Activated CD4-positive, alpha-beta memory T cell treated with anti-CD3 and anti-CD28 coated beads for 36 hours (primary cell): Measurements from ENCODE around the gene CPNE2. TPM values are rescaled to one million over a fixed set of nuclear protein-coding genes. Genes with fewer than 3 reads are reported as not detected.
"Not testable (repeated sequence)": the region's sequence is repeated elsewhere in the genome, so short reads cannot be mapped to it uniquely, and the experiment has no call there.

Experiments used
- CTCF ChIA-PET: fragments of 350-600 bp; sonication (Branson Sonifier 250); formaldehyde crosslinking; loops from one replicate; lab custom pipeline; 2021; ENCODE audit warnings: antibody characterized with exemption, inconsistent platforms; lab: Charles Lee
- POLR2A ChIA-PET: fragments of 350-600 bp; sonication (Branson Sonifier 250); formaldehyde crosslinking; loops from one replicate; lab custom pipeline; 2021; ENCODE audit warnings: antibody characterized with exemption; lab: Charles Lee
- DNase-seq: peaks from one replicate; pipeline ENCODE4 v3.0.0-alpha.2; 2020
- H3K27ac Mint-ChIP-seq: one replicate; pipeline ENCODE4 v1.8.0; 2021; ENCODE audit warnings: mixed read lengths
- H3K27me3 Mint-ChIP-seq: one replicate; pipeline ENCODE4 v1.8.0; 2021; ENCODE audit warnings: mixed read lengths
- H3K36me3 Mint-ChIP-seq: one replicate; pipeline ENCODE4 v1.8.0; 2021; ENCODE audit warnings: mixed read lengths
- H3K4me1 Mint-ChIP-seq: one replicate; pipeline ENCODE4 v1.8.0; 2021; ENCODE audit warnings: low read depth, mixed read lengths
- H3K4me3 Mint-ChIP-seq: one replicate; pipeline ENCODE4 v1.8.0; 2021; ENCODE audit warnings: mild to moderate bottlenecking, mixed read lengths
- H3K9me3 Mint-ChIP-seq: one replicate; pipeline ENCODE4 v1.8.0; 2021; ENCODE audit warnings: mixed read lengths
- intact Hi-C: fragments of 100-400 bp; cut with micrococcal nuclease; formaldehyde crosslinking; loops from one replicate; pipeline ENCODE4 v1.15.1; 2023
- total RNA-seq, 2 experiments: library from RNA; stranded (reverse); gene quantifications; one replicate each; pipeline ENCODE4 v1.2.3, GENCODE V29; 2021

The CPNE2 gene
- total RNA-seq, 2 experiments from 2014 or later: 7.3 to 8.1 TPM

DNA sequence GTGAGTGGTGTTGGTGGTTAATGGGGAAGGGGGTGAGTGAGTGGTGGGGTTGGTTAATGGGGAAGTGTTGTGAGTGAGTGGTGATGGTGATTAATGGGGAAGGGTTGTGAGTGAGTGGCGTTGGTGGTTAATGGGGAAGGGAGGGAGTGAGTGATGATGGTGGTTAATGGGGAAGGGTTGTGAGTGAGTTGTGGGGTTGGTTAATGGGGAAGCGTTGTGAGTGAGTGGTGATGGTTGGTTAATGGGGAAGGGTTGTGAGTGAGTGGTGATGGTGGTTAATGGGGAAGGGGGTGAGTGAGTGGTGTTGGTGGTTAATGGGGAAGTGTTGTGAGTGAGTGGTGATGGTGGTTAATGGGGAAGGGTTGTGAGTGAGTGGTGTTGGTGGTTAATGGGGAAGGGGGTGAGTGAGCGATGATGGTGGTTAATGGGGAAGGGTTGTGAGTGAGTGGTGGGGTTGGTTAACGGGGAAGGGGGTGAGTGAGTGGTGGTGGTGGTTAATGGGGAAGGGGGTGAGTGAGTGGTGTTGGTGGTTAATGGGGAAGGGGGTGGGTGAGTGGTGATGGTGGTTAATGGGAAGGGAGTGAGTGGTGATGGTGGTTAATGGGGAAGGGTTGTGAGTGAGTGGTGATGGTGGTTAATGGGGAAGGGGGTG, 21.2 kb upstream of the CPNE2 start:
- H3K27ac Mint-ChIP-seq, intact Hi-C loops, CTCF ChIA-PET, H3K4me3 Mint-ChIP-seq, H3K9me3 Mint-ChIP-seq, DNase-seq, H3K27me3 Mint-ChIP-seq, POLR2A ChIA-PET: not testable (repeated sequence)
- Mint-ChIP-seq H3K36me3 (peaks cover 33% of the 10 kb centered on the region), H3K4me1 (peaks cover 11% of the 10 kb centered on the region)

DNA sequence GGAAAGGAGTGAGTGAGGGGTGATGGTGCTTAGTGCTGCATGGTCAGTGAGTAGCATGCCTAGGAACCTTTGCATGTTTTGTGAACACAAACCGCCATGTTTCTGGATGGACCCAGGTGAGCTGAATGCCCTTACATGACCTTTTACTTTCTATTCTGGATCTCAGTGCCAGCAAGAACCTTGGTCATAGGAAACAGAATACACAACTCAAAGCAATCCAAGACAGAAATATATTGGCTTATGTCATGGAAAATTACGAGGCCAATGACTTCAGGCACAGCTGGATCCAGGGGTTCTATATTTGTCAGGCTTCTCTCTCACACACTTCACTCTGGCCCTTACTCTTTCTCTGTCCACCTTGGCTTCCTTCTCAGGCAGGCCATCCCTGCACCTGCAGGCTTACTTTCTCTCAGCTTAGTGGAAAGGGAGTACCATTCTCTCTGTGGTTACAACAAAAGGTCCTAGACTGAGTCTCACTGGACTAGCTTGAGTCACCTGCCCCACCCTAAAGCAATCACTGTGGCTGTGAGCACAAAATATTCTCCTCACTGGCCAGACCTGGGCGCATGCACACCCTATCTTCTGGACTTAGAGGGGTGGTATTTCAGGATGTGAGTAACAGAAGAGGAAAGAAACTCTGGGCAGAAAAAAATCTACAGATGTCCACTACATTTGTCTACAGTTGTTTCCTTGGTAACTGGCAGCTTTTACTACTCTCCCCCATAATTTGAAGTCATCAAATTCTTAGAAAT, 20.4 kb upstream of the CPNE2 start:
- intact Hi-C loops: no loop called here
- POLR2A ChIA-PET: no interaction called here
- H3K9me3 Mint-ChIP-seq: no peaks in the 10 kb centered on the region
- no peaks in the 10 kb centered on the region for H3K27me3 Mint-ChIP-seq
- H3K4me3 Mint-ChIP-seq: no peak overlapping the region
- CTCF ChIA-PET: interaction anchor here (0.6 to 1.3 kb wide), 3 partner anchors 12 to 108 kb away, joined by 3 to 4 read pairs (median 3); no protein-coding TSS in a partner anchor
- peaks cover 34% of the 10 kb centered on the region for H3K36me3 Mint-ChIP-seq
- H3K27ac Mint-ChIP-seq: peak overlapping the region; percentile 75
- DNase-seq: no peak
- peaks cover 11% of the 10 kb centered on the region for H3K4me1 Mint-ChIP-seq

DNA sequence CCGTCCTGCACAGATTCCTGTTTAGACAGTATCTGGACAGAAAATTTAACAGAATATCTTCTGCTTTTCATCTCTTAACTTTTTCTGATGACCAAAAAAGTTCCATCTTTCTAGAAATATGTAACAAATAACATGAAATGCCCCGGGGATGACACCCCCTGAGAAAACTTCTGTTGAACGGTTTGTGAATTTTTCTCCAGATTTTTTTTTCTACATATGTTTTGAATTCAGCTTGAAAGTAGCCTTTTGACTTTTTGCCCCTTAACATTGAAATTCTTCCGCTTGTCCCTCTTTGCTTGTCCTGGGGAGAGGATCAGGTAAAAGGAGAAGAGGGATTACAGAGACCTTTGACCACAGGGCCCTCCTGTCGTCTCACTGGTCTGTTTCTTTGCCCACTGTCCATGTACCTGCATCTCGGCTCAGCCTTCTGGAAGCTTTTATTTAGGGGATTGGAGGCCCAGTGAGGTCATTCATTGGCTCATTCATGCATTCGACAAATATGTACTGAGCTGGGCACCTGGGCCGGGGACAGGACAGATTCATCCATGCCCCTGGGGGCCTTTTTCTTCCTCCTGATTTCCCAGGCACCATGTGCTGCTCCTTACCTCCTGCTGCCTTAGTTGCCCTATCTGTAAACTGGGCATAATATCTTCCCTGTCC, 19.6 kb upstream of the CPNE2 start:
- H3K4me3 Mint-ChIP-seq: no peak overlapping the region
- no peaks in the 10 kb centered on the region for H3K27me3 Mint-ChIP-seq
- peaks cover 32% of the 10 kb centered on the region for H3K36me3 Mint-ChIP-seq
- ChIA-PET POLR2A (no interaction called here), CTCF (interaction anchor here (1.1 to 1.3 kb wide), 2 partner anchors 11 to 109 kb away, joined by 3 to 4 read pairs; no protein-coding TSS in a partner anchor)
- no peak for DNase-seq
- H3K27ac Mint-ChIP-seq: peak overlapping the region; percentile 49
- H3K4me1 Mint-ChIP-seq: peaks cover 11% of the 10 kb centered on the region
- H3K9me3 Mint-ChIP-seq: no peaks in the 10 kb centered on the region
- intact Hi-C loops: no loop called here

DNA sequence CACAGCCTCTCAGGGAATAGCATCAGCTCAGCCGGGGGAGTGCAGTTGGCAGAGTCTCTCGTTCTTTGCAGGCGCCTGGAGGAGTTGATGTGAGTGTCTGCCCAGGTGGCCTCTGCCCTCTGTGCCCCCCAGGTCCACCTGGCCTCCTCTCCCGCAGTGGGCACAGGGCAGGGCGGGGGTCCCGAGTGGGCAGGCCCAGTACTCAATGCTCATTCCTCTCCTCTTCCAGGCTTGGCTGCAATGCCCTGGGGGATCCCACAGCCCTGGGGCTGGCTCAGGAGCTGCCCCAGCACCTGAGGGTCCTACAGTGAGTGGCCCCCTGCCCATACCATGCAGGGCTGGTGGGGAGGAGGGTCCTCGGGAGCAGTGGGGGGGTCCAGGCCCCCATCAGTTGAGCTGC, 14.7 kb upstream of the CPNE2 start:
- Mint-ChIP-seq H3K4me1 (no peaks in the 10 kb centered on the region), H3K36me3 (peaks cover 24% of the 10 kb centered on the region), H3K27me3 (no peaks in the 10 kb centered on the region), H3K27ac (no peak overlapping the region), H3K4me3 (no peak overlapping the region), H3K9me3 (no peaks in the 10 kb centered on the region)
- ChIA-PET CTCF (no interaction called here), POLR2A (interaction anchor here (0.9 kb wide), 1 partner anchor 89 kb away, joined by 3 read pairs; the partner anchor contains the start of gene NLRC5)
- DNase-seq: no peak
- intact Hi-C loops: no loop called here

DNA sequence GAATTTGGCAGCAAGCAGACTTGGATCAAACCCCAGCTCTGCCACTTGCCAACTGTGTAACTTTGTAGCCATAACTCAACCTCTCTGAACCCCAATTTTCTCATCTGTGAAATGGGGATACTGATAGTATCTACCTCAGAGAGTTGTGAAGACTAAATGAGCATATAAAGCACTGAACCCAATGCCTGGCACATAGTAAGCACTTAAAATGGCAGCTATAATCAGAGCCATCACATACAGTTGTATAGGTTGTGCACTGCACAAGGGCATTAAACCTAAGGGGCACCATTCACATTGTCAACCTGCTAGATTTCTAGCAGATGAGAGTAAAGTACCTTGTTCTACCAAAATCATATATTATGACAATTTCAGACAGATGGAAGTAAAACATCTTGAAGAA, 10.6 kb upstream of the CPNE2 start:
- H3K4me1 Mint-ChIP-seq: peaks cover 6% of the 10 kb centered on the region
- peak overlapping the region; percentile 49 for H3K27ac Mint-ChIP-seq
- POLR2A ChIA-PET: no interaction called here
- peaks cover 14% of the 10 kb centered on the region for H3K36me3 Mint-ChIP-seq
- H3K27me3 Mint-ChIP-seq: no peaks in the 10 kb centered on the region
- CTCF ChIA-PET: interaction anchor here (1.2 to 4.6 kb wide), 3 partner anchors 12 to 116 kb away, joined by 3 to 43 read pairs (median 34); partner anchors contain the start of gene CPNE2
- no peak overlapping the region for H3K4me3 Mint-ChIP-seq
- intact Hi-C loops: loop anchor here (5.0 kb wide), 2 partner anchors 216 to 336 kb away; no protein-coding TSS in a partner anchor
- no peaks in the 10 kb centered on the region for H3K9me3 Mint-ChIP-seq
- no peak for DNase-seq

DNA sequence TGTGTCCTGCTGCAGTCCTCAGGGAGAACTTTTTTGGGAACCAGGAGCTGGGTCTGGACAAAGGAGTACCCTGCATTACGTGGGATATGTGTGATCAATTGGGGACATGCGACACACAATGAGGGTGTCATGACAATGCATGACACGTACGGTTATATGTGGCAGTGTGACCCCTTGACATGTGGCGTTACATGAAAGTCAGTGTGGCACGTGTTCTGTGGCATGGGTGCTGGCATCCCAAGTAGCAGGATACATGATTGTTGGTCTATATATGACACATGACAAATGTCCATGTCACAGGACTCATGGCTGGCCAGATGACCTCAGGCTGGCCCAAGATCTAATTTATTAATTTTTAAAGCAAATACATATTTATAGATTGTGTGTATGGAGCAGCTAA, 9.7 kb upstream of the CPNE2 start:
- ChIA-PET CTCF (interaction anchor here (1.2 to 4.6 kb wide), 5 partner anchors 11 to 117 kb away, joined by 3 to 43 read pairs (median 17); partner anchors contain the start of gene CPNE2), POLR2A (no interaction called here)
- H3K27ac Mint-ChIP-seq: no peak overlapping the region
- H3K9me3 Mint-ChIP-seq: no peaks in the 10 kb centered on the region
- H3K4me1 Mint-ChIP-seq: peaks cover 6% of the 10 kb centered on the region
- DNase-seq: no peak
- H3K27me3 Mint-ChIP-seq: no peaks in the 10 kb centered on the region
- H3K4me3 Mint-ChIP-seq: no peak overlapping the region
- intact Hi-C loops: loop anchor here (5.0 kb wide), 2 partner anchors 215 to 335 kb away; no protein-coding TSS in a partner anchor
- H3K36me3 Mint-ChIP-seq: peaks cover 13% of the 10 kb centered on the region

DNA sequence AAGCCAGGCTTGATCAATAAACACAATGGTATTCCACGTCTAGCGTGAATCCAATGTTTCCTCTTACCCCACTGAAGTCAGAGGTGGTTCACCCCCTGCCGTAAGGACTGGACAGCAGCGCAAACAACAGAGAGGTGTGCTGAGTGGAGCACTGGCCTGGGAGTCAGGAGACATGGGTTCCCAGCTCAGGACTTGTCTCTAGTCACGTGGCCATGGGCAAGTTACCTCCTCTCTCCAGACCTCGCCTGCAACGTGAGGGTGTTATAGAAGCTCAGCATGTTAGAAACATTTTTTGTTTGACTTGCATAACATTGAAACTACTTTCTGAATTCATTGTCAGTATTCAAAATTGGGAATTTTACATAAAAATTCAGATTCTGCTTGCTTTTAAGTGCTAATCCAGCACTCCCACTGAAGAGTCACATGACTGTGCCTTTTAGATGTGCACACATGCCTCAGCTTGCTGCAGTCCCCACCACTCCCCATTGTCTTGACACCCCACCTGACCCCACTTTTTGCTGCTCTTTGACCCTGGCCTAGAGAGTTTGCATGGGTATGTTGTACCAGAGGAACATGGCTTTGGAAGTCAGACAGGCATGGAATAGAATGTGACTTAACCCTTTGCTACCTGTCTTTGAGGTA, 8.8 kb upstream of the CPNE2 start:
- Mint-ChIP-seq H3K9me3 (no peaks in the 10 kb centered on the region), H3K4me3 (no peak overlapping the region), H3K36me3 (peaks cover 13% of the 10 kb centered on the region), H3K27me3 (no peaks in the 10 kb centered on the region), H3K4me1 (peaks cover 6% of the 10 kb centered on the region), H3K27ac (no peak overlapping the region)
- DNase-seq: no peak
- POLR2A ChIA-PET: interaction anchor here (1.1 kb wide), 1 partner anchor 91 kb away, joined by 3 read pairs; no protein-coding TSS in a partner anchor
- intact Hi-C loops: loop anchor here (1.0 to 5.0 kb wide), 6 partner anchors 85 to 334 kb away; partner anchors contain the start of genes ARL2BP, PSME3IP1 and RSPRY1
- CTCF ChIA-PET: interaction anchor here (0.7 to 4.6 kb wide), 29 partner anchors 10 to 367 kb away, joined by 3 to 43 read pairs (median 5); partner anchors contain the start of genes CPNE2 and NLRC5

DNA sequence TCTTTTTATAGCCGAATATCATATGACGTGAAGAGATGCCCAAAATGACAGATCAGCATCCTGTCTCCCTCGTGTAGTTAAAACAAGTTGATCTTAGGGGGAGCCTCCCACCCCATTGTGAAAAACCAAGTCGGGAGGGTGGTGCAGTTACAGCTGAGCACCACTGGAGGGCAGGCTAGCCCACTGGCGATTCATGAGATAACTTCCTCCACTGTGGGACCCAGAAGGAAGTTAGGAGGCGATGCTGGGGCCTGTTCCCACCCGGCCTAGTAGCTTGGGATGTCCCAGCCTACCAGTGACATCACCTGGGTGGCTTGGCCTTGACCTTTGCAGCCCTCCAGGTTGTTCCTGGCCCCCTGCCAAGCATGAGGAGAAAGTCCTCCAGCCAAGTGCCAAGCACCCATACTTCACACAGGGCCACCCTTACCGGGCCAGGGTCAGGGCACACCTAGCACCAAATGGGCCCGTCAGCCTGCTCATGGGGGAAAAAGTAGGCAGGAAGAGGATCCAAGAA, 8.1 kb upstream of the CPNE2 start:
- Mint-ChIP-seq H3K9me3 (no peaks in the 10 kb centered on the region), H3K4me3 (no peak overlapping the region), H3K36me3 (peaks cover 12% of the 10 kb centered on the region), H3K27ac (no peak overlapping the region), H3K4me1 (peaks cover 6% of the 10 kb centered on the region), H3K27me3 (no peaks in the 10 kb centered on the region)
- DNase-seq: peak; percentile 85
- ChIA-PET POLR2A (interaction anchor here (1.1 kb wide), 1 partner anchor 90 kb away, joined by 3 read pairs; no protein-coding TSS in a partner anchor), CTCF (interaction anchor here (0.7 to 4.6 kb wide), 33 partner anchors 9 to 366 kb away, joined by 3 to 43 read pairs (median 5); partner anchors contain the start of genes CPNE2 and NLRC5)
- intact Hi-C loops: loop anchor here (1.0 to 5.0 kb wide), 6 partner anchors 84 to 333 kb away; partner anchors contain the start of genes ARL2BP, PSME3IP1 and RSPRY1

DNA sequence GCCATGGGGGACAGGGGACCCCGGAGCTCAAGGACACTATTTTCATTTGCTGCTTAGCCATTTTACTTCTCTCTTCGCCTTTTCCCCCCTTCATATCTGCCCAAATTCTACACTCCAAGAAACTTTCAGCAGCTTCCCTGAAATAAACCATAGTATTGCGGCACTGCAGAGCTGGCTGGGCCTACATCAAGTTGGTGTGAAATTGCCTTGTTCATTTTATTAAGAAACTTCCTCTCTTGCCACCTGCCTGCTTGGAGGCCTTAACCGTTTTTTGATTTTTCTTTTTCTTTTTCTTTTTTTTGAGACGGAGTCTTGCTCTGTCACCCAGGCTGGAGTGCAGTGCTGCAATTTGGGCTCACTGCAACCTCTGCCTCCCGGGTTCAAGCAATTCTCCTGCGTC, 7.4 kb upstream of the CPNE2 start:
- ChIA-PET CTCF (interaction anchor here (0.8 to 4.6 kb wide), 23 partner anchors 8 to 207 kb away, joined by 3 to 43 read pairs (median 5); partner anchors contain the start of gene CPNE2), POLR2A (no interaction called here)
- no peak overlapping the region for H3K27ac Mint-ChIP-seq
- no peaks in the 10 kb centered on the region for H3K27me3 Mint-ChIP-seq
- H3K36me3 Mint-ChIP-seq: peaks cover 5% of the 10 kb centered on the region
- peaks cover 6% of the 10 kb centered on the region for H3K4me1 Mint-ChIP-seq
- H3K4me3 Mint-ChIP-seq: no peak overlapping the region
- H3K9me3 Mint-ChIP-seq: no peaks in the 10 kb centered on the region
- intact Hi-C loops: loop anchor here (1.0 to 5.0 kb wide), 6 partner anchors 83 to 332 kb away; partner anchors contain the start of genes ARL2BP, PSME3IP1 and RSPRY1
- no peak for DNase-seq

DNA sequence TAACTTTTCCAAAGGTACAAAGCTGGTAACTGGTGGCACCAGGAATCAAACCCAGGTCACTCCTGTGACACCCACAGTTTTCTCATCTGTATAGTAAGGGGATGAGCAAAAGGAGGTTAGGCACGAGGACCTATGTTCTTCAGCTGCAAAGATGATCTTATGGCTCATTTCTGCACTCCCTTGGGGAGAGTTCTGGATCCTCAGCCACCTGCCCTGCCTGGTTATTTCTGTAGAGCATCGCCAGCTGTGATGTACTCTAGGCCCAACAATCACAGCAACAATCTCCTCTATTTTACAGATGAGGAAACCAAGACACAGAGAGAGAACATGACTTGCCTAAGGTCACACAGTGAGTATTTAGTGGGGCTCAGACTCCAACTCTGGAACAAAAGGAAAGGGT, 5.4 kb upstream of the CPNE2 start:
- Mint-ChIP-seq H3K27ac (no peak overlapping the region), H3K4me1 (peaks cover 9% of the 10 kb centered on the region), H3K27me3 (peaks cover 2% of the 10 kb centered on the region), H3K36me3 (no peaks in the 10 kb centered on the region), H3K9me3 (no peaks in the 10 kb centered on the region), H3K4me3 (no peak overlapping the region)
- CTCF ChIA-PET: interaction anchor here (1.1 to 2.3 kb wide), 3 partner anchors 20 to 122 kb away, joined by 3 to 9 read pairs (median 5); no protein-coding TSS in a partner anchor
- POLR2A ChIA-PET: interaction anchor here (1.0 kb wide), 1 partner anchor 98 kb away, joined by 3 read pairs; no protein-coding TSS in a partner anchor
- intact Hi-C loops: no loop called here
- no peak for DNase-seq

DNA sequence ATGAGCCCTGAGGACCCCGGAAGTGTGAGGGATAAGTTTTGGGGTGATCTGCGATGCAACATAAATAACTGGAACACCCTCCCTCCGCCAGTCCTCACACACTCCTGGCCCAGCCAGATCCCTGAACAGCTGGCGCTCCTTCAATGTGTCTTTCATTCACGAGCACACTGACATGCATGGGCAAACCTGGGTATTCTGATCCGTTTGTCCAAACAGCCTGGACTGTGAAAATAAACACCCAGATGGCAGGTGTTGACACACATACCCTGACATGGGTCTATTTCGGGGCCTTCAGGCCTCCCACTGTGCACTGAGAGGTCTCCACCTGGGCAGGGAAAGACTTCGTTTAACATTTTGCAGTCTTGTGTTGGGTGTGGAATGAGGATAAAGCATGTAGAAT, 3.0 kb upstream of the CPNE2 start:
- POLR2A ChIA-PET: no interaction called here
- intact Hi-C loops: no loop called here
- peaks cover 7% of the 10 kb centered on the region for H3K27me3 Mint-ChIP-seq
- CTCF ChIA-PET: no interaction called here
- peaks cover 9% of the 10 kb centered on the region for H3K4me1 Mint-ChIP-seq
- no peaks in the 10 kb centered on the region for H3K9me3 Mint-ChIP-seq
- H3K4me3 Mint-ChIP-seq: no peak overlapping the region
- no peaks in the 10 kb centered on the region for H3K36me3 Mint-ChIP-seq
- no peak for DNase-seq
- no peak overlapping the region for H3K27ac Mint-ChIP-seq
